ENCODE data around the gene NMS. TPM values are rescaled to one million over a fixed set of nuclear protein-coding genes. Genes with fewer than 3 reads are reported as not detected.

NMS gene
- polyA plus RNA-seq, 1 donor from 2014 or later = not detected

DNA sequence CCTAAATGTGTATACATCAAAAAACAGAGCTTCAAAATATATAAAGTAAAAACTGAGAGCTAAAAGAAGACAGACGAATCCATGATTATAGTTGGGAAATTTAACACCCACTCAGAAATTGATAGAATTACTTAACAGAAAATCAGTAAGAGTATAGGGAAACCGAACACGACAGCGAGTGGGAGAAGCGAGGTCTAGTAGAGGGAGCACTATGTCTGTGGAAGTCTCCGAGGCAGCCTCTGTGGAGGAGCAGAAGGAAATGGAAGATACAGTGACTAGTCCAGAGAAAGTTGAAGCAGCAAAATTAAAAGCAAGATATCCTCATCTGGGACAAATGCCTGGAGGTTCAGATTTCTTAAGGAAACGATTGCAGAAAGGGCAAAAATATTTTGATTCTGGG, 38.8 kb downstream of the NMS start:
- H3K27me3 ChIP-seq (ENCODE audit: insufficient read depth, low read depth, low read length) = no peaks in the 10 kb centered on the region
- H3K9me3 ChIP-seq (ENCODE audit: low read length) = no peaks in the 10 kb centered on the region
- no peaks in the 10 kb centered on the region for H3F3A ChIP-seq (ENCODE audit: insufficient read depth, low read length, poor library complexity, severe bottlenecking)
- H3K4me2 ChIP-seq (ENCODE audit: low read length) = no peak overlapping the region
- no peak overlapping the region for H3K9ac ChIP-seq (ENCODE audit: low read length)
- H3K4me3 ChIP-seq (ENCODE audit: low read length) = no peak overlapping the region
- no peak overlapping the region for H2AFZ ChIP-seq (ENCODE audit: low read depth, low read length)
- H3K79me2 ChIP-seq (replicated peaks; ENCODE audit: insufficient read depth, low read length) = no peaks in the 10 kb centered on the region
- H3K27ac ChIP-seq (ENCODE audit: low read length) = no peak overlapping the region
- no peaks in the 10 kb centered on the region for H4K20me1 ChIP-seq (ENCODE audit: insufficient read depth)
- no peaks in the 10 kb centered on the region for H3K36me3 ChIP-seq (ENCODE audit: insufficient read depth, low read length)
- no peaks in the 10 kb centered on the region for H3K9me2 ChIP-seq (ENCODE audit: insufficient read depth, low read length)
- TF ChIP-seq POLR2AphosphoS5 (IDR thresholded peaks at IDR 0.05) = no peak
- TF ChIP-seq TAF1 (IDR thresholded peaks at IDR 0.05; ENCODE audit: low read depth) = no peak
- no peak for TF ChIP-seq RAD21 (conservative IDR thresholded peaks at IDR 0.05)
- no peak for TF ChIP-seq MXI1 (conservative IDR thresholded peaks at IDR 0.05; ENCODE audit: poor library complexity, severe bottlenecking)
- TF ChIP-seq SMC3 (conservative IDR thresholded peaks at IDR 0.05; ENCODE audit: poor library complexity) = no peak
- TF ChIP-seq, protein P1, sequence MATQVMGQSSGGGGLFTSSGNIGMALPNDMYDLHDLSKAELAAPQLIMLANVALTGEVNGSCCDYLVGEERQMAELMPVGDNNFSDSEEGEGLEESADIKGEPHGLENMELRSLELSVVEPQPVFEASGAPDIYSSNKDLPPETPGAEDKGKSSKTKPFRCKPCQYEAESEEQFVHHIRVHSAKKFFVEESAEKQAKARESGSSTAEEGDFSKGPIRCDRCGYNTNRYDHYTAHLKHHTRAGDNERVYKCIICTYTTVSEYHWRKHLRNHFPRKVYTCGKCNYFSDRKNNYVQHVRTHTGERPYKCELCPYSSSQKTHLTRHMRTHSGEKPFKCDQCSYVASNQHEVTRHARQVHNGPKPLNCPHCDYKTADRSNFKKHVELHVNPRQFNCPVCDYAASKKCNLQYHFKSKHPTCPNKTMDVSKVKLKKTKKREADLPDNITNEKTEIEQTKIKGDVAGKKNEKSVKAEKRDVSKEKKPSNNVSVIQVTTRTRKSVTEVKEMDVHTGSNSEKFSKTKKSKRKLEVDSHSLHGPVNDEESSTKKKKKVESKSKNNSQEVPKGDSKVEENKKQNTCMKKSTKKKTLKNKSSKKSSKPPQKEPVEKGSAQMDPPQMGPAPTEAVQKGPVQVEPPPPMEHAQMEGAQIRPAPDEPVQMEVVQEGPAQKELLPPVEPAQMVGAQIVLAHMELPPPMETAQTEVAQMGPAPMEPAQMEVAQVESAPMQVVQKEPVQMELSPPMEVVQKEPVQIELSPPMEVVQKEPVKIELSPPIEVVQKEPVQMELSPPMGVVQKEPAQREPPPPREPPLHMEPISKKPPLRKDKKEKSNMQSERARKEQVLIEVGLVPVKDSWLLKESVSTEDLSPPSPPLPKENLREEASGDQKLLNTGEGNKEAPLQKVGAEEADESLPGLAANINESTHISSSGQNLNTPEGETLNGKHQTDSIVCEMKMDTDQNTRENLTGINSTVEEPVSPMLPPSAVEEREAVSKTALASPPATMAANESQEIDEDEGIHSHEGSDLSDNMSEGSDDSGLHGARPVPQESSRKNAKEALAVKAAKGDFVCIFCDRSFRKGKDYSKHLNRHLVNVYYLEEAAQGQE (IDR thresholded peaks at IDR 0.05; ENCODE audit: borderline replicate concordance) = no peak
- no peak for TF ChIP-seq EZH2 (IDR thresholded peaks at IDR 0.05; ENCODE audit: borderline replicate concordance, insufficient read depth, low read length, poor library complexity, severe bottlenecking)
- TF ChIP-seq EP300 (conservative IDR thresholded peaks at IDR 0.05; ENCODE audit: poor library complexity, severe bottlenecking) = no peak
- TF ChIP-seq, protein P2, sequence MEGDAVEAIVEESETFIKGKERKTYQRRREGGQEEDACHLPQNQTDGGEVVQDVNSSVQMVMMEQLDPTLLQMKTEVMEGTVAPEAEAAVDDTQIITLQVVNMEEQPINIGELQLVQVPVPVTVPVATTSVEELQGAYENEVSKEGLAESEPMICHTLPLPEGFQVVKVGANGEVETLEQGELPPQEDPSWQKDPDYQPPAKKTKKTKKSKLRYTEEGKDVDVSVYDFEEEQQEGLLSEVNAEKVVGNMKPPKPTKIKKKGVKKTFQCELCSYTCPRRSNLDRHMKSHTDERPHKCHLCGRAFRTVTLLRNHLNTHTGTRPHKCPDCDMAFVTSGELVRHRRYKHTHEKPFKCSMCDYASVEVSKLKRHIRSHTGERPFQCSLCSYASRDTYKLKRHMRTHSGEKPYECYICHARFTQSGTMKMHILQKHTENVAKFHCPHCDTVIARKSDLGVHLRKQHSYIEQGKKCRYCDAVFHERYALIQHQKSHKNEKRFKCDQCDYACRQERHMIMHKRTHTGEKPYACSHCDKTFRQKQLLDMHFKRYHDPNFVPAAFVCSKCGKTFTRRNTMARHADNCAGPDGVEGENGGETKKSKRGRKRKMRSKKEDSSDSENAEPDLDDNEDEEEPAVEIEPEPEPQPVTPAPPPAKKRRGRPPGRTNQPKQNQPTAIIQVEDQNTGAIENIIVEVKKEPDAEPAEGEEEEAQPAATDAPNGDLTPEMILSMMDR (IDR thresholded peaks at IDR 0.05; ENCODE audit: poor library complexity, severe bottlenecking) = no peak

DNA sequence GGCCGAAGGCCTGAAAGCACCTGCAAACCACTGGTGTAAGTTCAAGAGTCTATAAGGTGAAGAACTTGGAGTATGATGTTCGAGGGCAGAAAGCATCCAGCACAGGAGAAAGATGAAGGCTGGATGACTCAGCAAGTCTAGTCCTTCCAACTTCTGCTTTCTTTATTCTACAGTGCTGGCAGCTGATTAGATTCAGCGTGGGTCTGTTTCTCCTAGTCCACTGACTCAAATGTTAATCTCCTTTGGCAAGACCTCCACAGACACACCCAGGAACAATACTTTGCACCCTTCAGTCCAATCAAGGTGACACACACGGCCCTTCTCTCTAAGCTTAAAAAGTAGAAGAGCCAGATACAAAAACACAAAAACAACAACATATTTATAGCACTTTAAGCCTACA, 43.4 kb downstream of the NMS start:
- no peaks in the 10 kb centered on the region for H3K27me3 ChIP-seq (ENCODE audit: insufficient read depth, low read depth, low read length)
- no peak overlapping the region for H3K4me3 ChIP-seq (ENCODE audit: low read length)
- H3K4me2 ChIP-seq (ENCODE audit: low read length) = no peak overlapping the region
- H2AFZ ChIP-seq (ENCODE audit: low read depth, low read length) = no peak overlapping the region
- H4K20me1 ChIP-seq (ENCODE audit: insufficient read depth) = no peaks in the 10 kb centered on the region
- no peaks in the 10 kb centered on the region for H3K36me3 ChIP-seq (ENCODE audit: insufficient read depth, low read length)
- no peaks in the 10 kb centered on the region for H3K9me3 ChIP-seq (ENCODE audit: low read length)
- TF ChIP-seq SMC3 (conservative IDR thresholded peaks at IDR 0.05; ENCODE audit: poor library complexity) (no peak), MXI1 (conservative IDR thresholded peaks at IDR 0.05; ENCODE audit: poor library complexity, severe bottlenecking) (no peak), EZH2 (IDR thresholded peaks at IDR 0.05; ENCODE audit: borderline replicate concordance, insufficient read depth, low read length, poor library complexity, severe bottlenecking) (no peak), EP300 (conservative IDR thresholded peaks at IDR 0.05; ENCODE audit: poor library complexity, severe bottlenecking) (no peak), RAD21 (conservative IDR thresholded peaks at IDR 0.05) (no peak), TAF1 (IDR thresholded peaks at IDR 0.05; ENCODE audit: low read depth) (no peak), POLR2AphosphoS5 (IDR thresholded peaks at IDR 0.05) (no peak)
- TF ChIP-seq, protein P2 (IDR thresholded peaks at IDR 0.05; ENCODE audit: poor library complexity, severe bottlenecking) = no peak
- TF ChIP-seq, protein P1 (IDR thresholded peaks at IDR 0.05; ENCODE audit: borderline replicate concordance) = no peak
- no peaks in the 10 kb centered on the region for H3F3A ChIP-seq (ENCODE audit: insufficient read depth, low read length, poor library complexity, severe bottlenecking)
- H3K9me2 ChIP-seq (ENCODE audit: insufficient read depth, low read length) = no peaks in the 10 kb centered on the region
- no peaks in the 10 kb centered on the region for H3K79me2 ChIP-seq (replicated peaks; ENCODE audit: insufficient read depth, low read length)
- no peak overlapping the region for H3K27ac ChIP-seq (ENCODE audit: low read length)
- H3K9ac ChIP-seq (ENCODE audit: low read length) = no peak overlapping the region
